Caco-2 (cell line): ENCODE data around the gene CMTM7. TPM values are rescaled to one million over a fixed set of nuclear protein-coding genes. Genes with fewer than 3 reads are reported as not detected.

Experiments used
- Bru-seq: library from RNA; stranded (reverse); fragments of 400-500 nt; gene quantifications from one replicate; lab custom pipeline; 2021; lab: Mats Ljungman, UMichigan
- BruChase-seq, 2 experiments: library from RNA; stranded (reverse); fragments of 400-500 nt; gene quantifications; one replicate each; lab custom pipeline; 2021; lab: Mats Ljungman, UMichigan
- BruUV-seq: library from RNA; stranded (reverse); fragments of 400-500 nt; replicated peaks from 2 replicates; lab custom pipeline; 2021; lab: Mats Ljungman, UMichigan
- CTCF ChIA-PET: fragments of 300-600 bp; sonication (Branson Sonifier 250); formaldehyde crosslinking; loops from one replicate; lab custom pipeline; 2022; ENCODE audit warnings: antibody characterized with exemption; lab: Charles Lee
- POLR2A ChIA-PET: fragments of 300-600 bp; sonication (Branson Sonifier 250); formaldehyde crosslinking; loops from one replicate; lab custom pipeline; 2022; ENCODE audit warnings: antibody characterized with exemption; lab: Charles Lee
- DNase-seq, 2 experiments: peaks; one replicate each; pipeline versions ENCODE4 v3.0.0 to v3.0.0-alpha.2; 2020 to 2022
- H3K27me3 ChIP-seq: replicated peaks from 2 replicates; pipeline ENCODE4 v1.6.0; 2011; ENCODE audit warnings: low read length; ENCODE audit not compliant: control insufficient read depth, insufficient read depth
- H3K36me3 ChIP-seq: 2 replicates; pipeline ENCODE4 v1.5.1; 2011; ENCODE audit warnings: low read length; ENCODE audit not compliant: control insufficient read depth, insufficient read depth
- H3K4me1 ChIP-seq: fragments of 250-450 bp; sonication (Bioruptor Pico); 2 replicates; pipeline ENCODE4 v1.5.1; 2020; ENCODE audit warnings: mild to moderate bottlenecking
- H3K4me3 ChIP-seq: 2 replicates; pipeline ENCODE4 v1.5.1; 2011; ENCODE audit warnings: low read depth, mild to moderate bottlenecking, control low read depth, low read length
- H3K9me3 ChIP-seq: fragments of 250-450 bp; sonication (Bioruptor Pico); 2 replicates; pipeline ENCODE4 v1.5.1; 2020; ENCODE audit warnings: mild to moderate bottlenecking, moderate library complexity
- H3K27ac Mint-ChIP-seq: one replicate; pipeline ENCODE4 v1.8.0; 2022; ENCODE audit warnings: mixed read lengths; ENCODE audit not compliant: unreplicated experiment
- H3K27me3 Mint-ChIP-seq: one replicate; pipeline ENCODE4 v1.8.0; 2022; ENCODE audit warnings: mixed read lengths; ENCODE audit not compliant: insufficient read depth, unreplicated experiment
- H3K36me3 Mint-ChIP-seq: one replicate; pipeline ENCODE4 v1.8.0; 2022; ENCODE audit warnings: mild to moderate bottlenecking, mixed read lengths; ENCODE audit not compliant: insufficient read depth, unreplicated experiment
- H3K4me1 Mint-ChIP-seq: one replicate; pipeline ENCODE4 v1.8.0; 2022; ENCODE audit warnings: low read depth, mixed read lengths; ENCODE audit not compliant: unreplicated experiment
- H3K4me3 Mint-ChIP-seq: one replicate; pipeline ENCODE4 v1.8.0; 2022; ENCODE audit warnings: mild to moderate bottlenecking, moderate library complexity, mixed read lengths; ENCODE audit not compliant: unreplicated experiment
- H3K9me3 Mint-ChIP-seq: one replicate; pipeline ENCODE4 v1.8.0; 2022; ENCODE audit warnings: mixed read lengths; ENCODE audit not compliant: unreplicated experiment
- intact Hi-C: fragments of 100-400 bp; cut with micrococcal nuclease; formaldehyde crosslinking; loops from one replicate; pipeline ENCODE4 v1.10.0; 2022; ENCODE audit not compliant: unreplicated experiment
- long read RNA-seq: library from polyadenylated mRNA; stranded (forward); transcript quantifications from one replicate; pipeline ENCODE4 v2.0.0, GENCODE V29; 2022
- total RNA-seq: library from RNA; stranded (reverse); gene quantifications from 2 replicates; pipeline ENCODE4 v1.2.3, GENCODE V29; 2022
- TF ChIP-seq, protein P1 (sequence below), 2 experiments: fragments of 200-600 bp in 1 of 2; IDR thresholded peaks; 1 replicate in 1 of 2; 2 replicates in 1 of 2; pipeline versions ENCODE4 v1.5.1 to v1.8.0; 2011 to 2022; ENCODE audit warnings: antibody characterized with exemption in 1 of 2, control low read depth in 1 of 2, inconsistent platforms in 1 of 2, low read depth in 1 of 2, low read length in 1 of 2, mild to moderate bottlenecking in 1 of 2, moderate library complexity in 1 of 2; ENCODE audit not compliant: insufficient read depth in 1 of 2, severe bottlenecking in 1 of 2, unreplicated experiment in 1 of 2

CMTM7 gene, protein sequence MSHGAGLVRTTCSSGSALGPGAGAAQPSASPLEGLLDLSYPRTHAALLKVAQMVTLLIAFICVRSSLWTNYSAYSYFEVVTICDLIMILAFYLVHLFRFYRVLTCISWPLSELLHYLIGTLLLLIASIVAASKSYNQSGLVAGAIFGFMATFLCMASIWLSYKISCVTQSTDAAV
- total RNA-seq (27.0 and 37.8 TPM in 2 replicates), Bru-seq, nascent RNA (percentile 71 among the genes with signal in this experiment), BruChase-seq, experiment 1, labeled RNA remaining after a 2-hour chase (percentile 71 among the genes with signal in this experiment), BruChase-seq, experiment 2, labeled RNA remaining after a 6-hour chase (percentile 68 among the genes with signal in this experiment)
- long read RNA-seq, transcript CMTM7-202 (4 exons, 1,214 nt), result minor isoform, 7 of 105 reads
- long read RNA-seq, transcript CMTM7-201 (5 exons, 2,038 nt), result major isoform, 64 of 105 reads
- long read RNA-seq, partial matches to known transcripts, result 11 of 105 reads
- long read RNA-seq, other reads (novel, unspliced or antisense), result 18 of 105 reads

DNA sequence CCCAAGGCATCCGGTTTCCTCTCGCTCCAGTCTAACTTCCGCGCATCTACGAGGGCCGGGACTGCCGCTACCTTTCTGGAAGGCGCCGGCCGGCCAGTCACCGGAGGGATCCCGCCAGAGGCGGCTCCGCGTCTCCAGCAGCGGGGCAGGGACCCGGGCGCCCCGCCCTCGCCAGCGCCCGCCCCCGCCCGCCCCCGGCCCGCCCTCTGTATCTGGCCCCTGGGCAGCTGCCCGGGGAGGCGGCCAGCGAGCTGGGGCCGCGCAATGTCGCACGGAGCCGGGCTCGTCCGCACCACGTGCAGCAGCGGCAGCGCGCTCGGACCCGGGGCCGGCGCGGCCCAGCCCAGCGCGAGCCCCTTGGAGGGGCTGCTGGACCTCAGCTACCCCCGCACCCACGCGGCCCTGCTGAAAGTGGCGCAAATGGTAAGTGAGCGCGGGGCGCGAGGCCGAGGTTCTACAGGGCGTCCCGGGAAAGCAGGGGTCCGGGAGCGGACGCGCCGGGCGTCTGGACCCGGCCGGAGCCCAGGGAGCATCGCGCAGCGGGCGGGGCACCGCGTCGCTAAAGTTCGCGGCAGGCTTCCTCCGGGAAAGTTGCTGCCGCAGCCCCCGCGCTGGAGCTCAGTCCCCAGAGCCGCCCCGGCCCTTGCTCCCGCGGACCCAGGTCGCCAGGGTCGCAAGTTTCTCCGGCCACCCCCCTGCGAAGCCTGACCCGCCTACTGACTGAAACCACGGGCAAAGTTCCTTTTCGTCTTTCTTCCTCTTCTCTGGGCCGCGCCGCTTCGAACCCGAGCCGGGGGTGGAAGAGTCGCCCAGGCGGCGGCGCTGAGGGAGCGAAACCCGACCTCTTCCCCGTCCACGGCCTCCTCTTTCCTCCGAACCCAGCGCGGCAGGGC lies at the start of gene CMTM7:
CMTM7 (plus strand) TSS at position 211 of the 893 bp plus-strand sequence; CDS start at position 265, 54 bp downstream.
- H3K4me3 Mint-ChIP-seq, result peak within 1 kb of the TSS; percentile 75
- TF ChIP-seq, protein P1, sequence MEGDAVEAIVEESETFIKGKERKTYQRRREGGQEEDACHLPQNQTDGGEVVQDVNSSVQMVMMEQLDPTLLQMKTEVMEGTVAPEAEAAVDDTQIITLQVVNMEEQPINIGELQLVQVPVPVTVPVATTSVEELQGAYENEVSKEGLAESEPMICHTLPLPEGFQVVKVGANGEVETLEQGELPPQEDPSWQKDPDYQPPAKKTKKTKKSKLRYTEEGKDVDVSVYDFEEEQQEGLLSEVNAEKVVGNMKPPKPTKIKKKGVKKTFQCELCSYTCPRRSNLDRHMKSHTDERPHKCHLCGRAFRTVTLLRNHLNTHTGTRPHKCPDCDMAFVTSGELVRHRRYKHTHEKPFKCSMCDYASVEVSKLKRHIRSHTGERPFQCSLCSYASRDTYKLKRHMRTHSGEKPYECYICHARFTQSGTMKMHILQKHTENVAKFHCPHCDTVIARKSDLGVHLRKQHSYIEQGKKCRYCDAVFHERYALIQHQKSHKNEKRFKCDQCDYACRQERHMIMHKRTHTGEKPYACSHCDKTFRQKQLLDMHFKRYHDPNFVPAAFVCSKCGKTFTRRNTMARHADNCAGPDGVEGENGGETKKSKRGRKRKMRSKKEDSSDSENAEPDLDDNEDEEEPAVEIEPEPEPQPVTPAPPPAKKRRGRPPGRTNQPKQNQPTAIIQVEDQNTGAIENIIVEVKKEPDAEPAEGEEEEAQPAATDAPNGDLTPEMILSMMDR (IDR thresholded peaks at IDR 0.05; ENCODE audit: insufficient read depth in 1 of 2, low read depth in 1 of 2, low read length in 1 of 2, severe bottlenecking in 1 of 2, unreplicated experiment in 1 of 2), result no peak
- no TSS peak for BruUV-seq
- no peaks in the 10 kb centered on the region for H3K9me3 ChIP-seq
- peak; percentile 81 to 82 for DNase-seq
- no peaks in the 10 kb centered on the region for H3K36me3 ChIP-seq
- intact Hi-C loops, result no loop called here
- no peaks in the 10 kb centered on the region for H3K4me1 ChIP-seq
- POLR2A ChIA-PET, result interaction anchor here (1.0 kb wide), 1 partner anchor 8 kb away, joined by 5 read pairs; no protein-coding TSS in a partner anchor
- H3K27me3 Mint-ChIP-seq, result no peaks in the 10 kb centered on the region
- H3K27me3 ChIP-seq, result no peaks in the 10 kb centered on the region
- H3K4me3 ChIP-seq, result peak within 1 kb of the TSS; percentile 69
- H3K4me1 Mint-ChIP-seq, result peaks cover 13% of the 10 kb centered on the region
- H3K27ac Mint-ChIP-seq, result peak within 1 kb of the TSS; percentile 86
- H3K9me3 Mint-ChIP-seq, result no peaks in the 10 kb centered on the region
- CTCF ChIA-PET, result no interaction called here
- H3K36me3 Mint-ChIP-seq, result no peaks in the 10 kb centered on the region

DNA sequence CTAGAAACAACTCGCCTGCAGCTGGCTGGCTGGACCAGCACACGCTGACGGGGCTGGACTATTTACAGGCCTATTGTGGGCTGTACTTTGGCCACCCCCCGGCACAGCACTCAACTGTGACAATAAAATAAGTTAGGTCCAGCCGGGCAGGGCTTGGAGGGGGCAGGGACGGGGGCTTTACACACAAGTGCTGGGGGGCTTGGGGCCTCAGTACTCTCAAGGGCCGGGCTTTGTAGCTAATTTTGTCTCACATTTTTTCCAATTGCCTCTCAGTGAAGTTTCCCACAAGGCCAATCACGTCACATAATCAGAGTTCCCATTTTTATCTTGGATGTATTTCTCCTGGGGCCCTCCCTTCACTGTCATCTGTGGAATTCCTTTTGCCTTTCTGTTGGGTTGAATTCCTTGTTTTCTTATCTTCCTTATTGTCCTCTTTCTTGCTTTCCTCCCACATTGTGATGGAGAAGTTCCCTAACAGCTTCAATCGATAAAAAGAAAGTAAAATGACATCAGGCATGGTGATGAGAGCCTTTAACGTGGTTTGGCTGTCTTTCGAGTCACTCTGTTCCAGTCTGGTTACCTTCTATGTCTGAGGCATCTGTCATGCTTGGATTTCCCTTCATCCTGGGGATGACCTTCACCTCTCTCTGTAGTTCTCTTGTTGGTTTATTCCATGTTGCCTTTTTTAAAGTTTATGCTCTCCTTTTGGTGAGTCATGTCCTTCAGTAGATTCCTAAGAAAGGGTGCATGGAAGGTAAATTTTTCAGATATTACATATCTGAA lies 44.1 kb upstream of the CMTM7 start:
- TF ChIP-seq, protein P1 (IDR thresholded peaks at IDR 0.05; ENCODE audit: insufficient read depth in 1 of 2, low read depth in 1 of 2, low read length in 1 of 2, severe bottlenecking in 1 of 2, unreplicated experiment in 1 of 2), result no peak
- Mint-ChIP-seq H3K27me3 (no peaks in the 10 kb centered on the region), H3K4me1 (peaks cover 25% of the 10 kb centered on the region), H3K9me3 (no peaks in the 10 kb centered on the region), H3K36me3 (no peaks in the 10 kb centered on the region), H3K27ac (peak overlapping the region; percentile 89), H3K4me3 (peak overlapping the region; percentile 79)
- intact Hi-C loops, result loop anchor here (2.0 kb wide), 2 partner anchors 31 to 51 kb away; no protein-coding TSS in a partner anchor
- ChIA-PET POLR2A (interaction anchor here (0.6 to 0.7 kb wide), 3 partner anchors 38 to 138 kb away, joined by 3 to 5 read pairs (median 3); no protein-coding TSS in a partner anchor), CTCF (interaction anchor here (0.7 kb wide), 2 partner anchors 51 to 1288 kb away, joined by 3 read pairs; no protein-coding TSS in a partner anchor)
- no peaks in the 10 kb centered on the region for H3K27me3 ChIP-seq
- H3K4me1 ChIP-seq, result peaks cover 39% of the 10 kb centered on the region
- BruUV-seq, result no TSS peak
- H3K36me3 ChIP-seq, result no peaks in the 10 kb centered on the region; the same call in 1 of the 2 replicates
- peak; percentile 66 to 78 for DNase-seq
- no peak overlapping the region; the same call in 1 of the 2 replicates for H3K4me3 ChIP-seq
- H3K9me3 ChIP-seq, result no peaks in the 10 kb centered on the region
